OCI-LY7 (cell line): ENCODE data around the gene ALG8. TPM values are rescaled to one million over a fixed set of nuclear protein-coding genes. Genes with fewer than 3 reads are reported as not detected.
"Not testable (repeated sequence)": the region's sequence is repeated elsewhere in the genome, so short reads cannot be mapped to it uniquely, and the experiment has no call there.

ENCODE experiments used
- BruUV-seq: library from RNA; stranded (reverse); fragments of 400-500 nt; replicated peaks from 2 replicates; lab custom pipeline; 2021; lab: Mats Ljungman, UMichigan
- CTCF ChIA-PET: fragments of 300-600 bp; sonication (Branson Sonifier 250); formaldehyde crosslinking; loops from one replicate; lab custom pipeline; 2022; ENCODE audit warnings: antibody characterized with exemption; ENCODE audit not compliant: unreplicated experiment; lab: Charles Lee
- POLR2A ChIA-PET: fragments of 300-600 bp; sonication (Branson Sonifier 250); formaldehyde crosslinking; loops from one replicate; lab custom pipeline; 2022; ENCODE audit warnings: antibody characterized with exemption; lab: Charles Lee
- DNase-seq: peaks from one replicate; pipeline ENCODE4 v3.0.0-alpha.2; 2015; ENCODE audit warnings: low spot score
- H2AFZ ChIP-seq: fragments of 200-600 bp; sonication (generic), shearing (Covaris generic); 2 replicates; pipeline ENCODE4 v1.6.1; 2014; ENCODE audit warnings: mild to moderate bottlenecking, antibody characterized with exemption, low read length, moderate library complexity
- H3K27ac ChIP-seq: fragments of 200-600 bp; sonication (generic); 2 replicates; pipeline ENCODE4 v1.5.1; 2014; ENCODE audit warnings: mixed run types, low read depth, mild to moderate bottlenecking, moderate library complexity, low read length, inconsistent platforms; ENCODE audit not compliant: poor library complexity, severe bottlenecking
- H3K36me3 ChIP-seq: fragments of 200-600 bp; sonication (generic); 2 replicates; pipeline ENCODE4 v1.6.1; 2014; ENCODE audit warnings: mild to moderate bottlenecking, antibody characterized with exemption, low read length, moderate library complexity, mixed read lengths; ENCODE audit not compliant: insufficient read depth
- H3K4me1 ChIP-seq: fragments of 200-600 bp; sonication (generic); 2 replicates; pipeline ENCODE4 v1.5.1; 2014; ENCODE audit warnings: mild to moderate bottlenecking, low read length; ENCODE audit not compliant: insufficient read depth, poor library complexity, severe bottlenecking
- H3K4me2 ChIP-seq: fragments of 200-600 bp; sonication (generic); 2 replicates; pipeline ENCODE4 v1.6.1; 2014; ENCODE audit warnings: mild to moderate bottlenecking, low read length
- H3K4me3 ChIP-seq: fragments of 200-600 bp; sonication (generic); 2 replicates; pipeline ENCODE4 v1.5.1; 2014; ENCODE audit warnings: mild to moderate bottlenecking, low read depth, low read length; ENCODE audit not compliant: poor library complexity, severe bottlenecking
- H3K79me2 ChIP-seq: fragments of 200-600 bp; sonication (generic); 2 replicates; pipeline ENCODE4 v1.6.1; 2016; ENCODE audit warnings: low read depth, mild to moderate bottlenecking, low read length, moderate library complexity, mixed read lengths; ENCODE audit not compliant: insufficient read depth
- H3K9me2 ChIP-seq: fragments of 200-600 bp; sonication (generic); 2 replicates; pipeline ENCODE4 v1.6.1; 2016; ENCODE audit warnings: mild to moderate bottlenecking, low read length, mixed read lengths; ENCODE audit not compliant: insufficient read depth
- H3K9me3 ChIP-seq: fragments of 200-600 bp; sonication (generic); 2 replicates; pipeline ENCODE4 v1.6.1; 2014; ENCODE audit warnings: mild to moderate bottlenecking, mixed run types, low read length, mixed read lengths
- H4K20me1 ChIP-seq: fragments of 200-600 bp; sonication (generic); 2 replicates; pipeline ENCODE4 v1.6.1; 2014; ENCODE audit warnings: mild to moderate bottlenecking, antibody characterized with exemption, low read length, moderate library complexity, mixed read lengths; ENCODE audit not compliant: insufficient read depth
- CTCF ChIP-seq: fragments of 200-600 bp; sonication (generic); conservative IDR thresholded peaks from 2 replicates; pipeline ENCODE4 v1.5.1; 2014; ENCODE audit warnings: mild to moderate bottlenecking, antibody characterized with exemption, low read length, moderate library complexity, mixed read lengths
- EZH2phosphoT487 ChIP-seq: fragments of 200-600 bp; sonication (generic); IDR thresholded peaks from 2 replicates; pipeline ENCODE4 v1.6.1; 2018; ENCODE audit warnings: low read depth, borderline replicate concordance, mild to moderate bottlenecking, mixed run types, antibody characterized with exemption, low read length, moderate library complexity, mixed read lengths
- intact Hi-C: fragments of 100-400 bp; cut with micrococcal nuclease; formaldehyde crosslinking; loops from one replicate; pipeline ENCODE4 v1.10.0; 2022; ENCODE audit not compliant: unreplicated experiment
- total RNA-seq, 2 experiments: library from RNA; depleted of rRNA in 1 of 2; stranded (reverse); fragments of >200 nt in 1 of 2; shearing (Covaris generic) in 1 of 2; gene quantifications; 2 replicates each; pipeline ENCODE4 v1.2.3, GENCODE V29; 2014 to 2022

ALG8 gene
- total RNA-seq, 2 experiments from 2014 or later: 42.5 to 66.1 TPM

- CTCF ChIA-PET: no interaction called here
- intact Hi-C loops: no loop called here
- H4K20me1 ChIP-seq: no peaks in the 10 kb centered on the region
- BruUV-seq: no TSS peak
- H3K79me2 ChIP-seq: no peaks in the 10 kb centered on the region
- POLR2A ChIA-PET: no interaction called here
- H3K9me2 ChIP-seq: no peaks in the 10 kb centered on the region
- H2AFZ ChIP-seq: no peak overlapping the region
- H3K4me3 ChIP-seq: no peak overlapping the region
- no peak for TF ChIP-seq CTCF
- no peak for TF ChIP-seq EZH2phosphoT487
- no peaks in the 10 kb centered on the region for H3K9me3 ChIP-seq
- H3K27ac ChIP-seq: no peak overlapping the region
- H3K36me3 ChIP-seq: no peaks in the 10 kb centered on the region
- no peaks in the 10 kb centered on the region for H3K4me1 ChIP-seq
- no peak for DNase-seq
- no peak overlapping the region for H3K4me2 ChIP-seq
Measured at GRCh38 chr11:78179459-78180071, 40.1 kb upstream of the ALG8 start.

- Histone ChIP-seq H3K36me3 (no peaks in the 10 kb centered on the region), H2AFZ (no peak overlapping the region), H4K20me1 (no peaks in the 10 kb centered on the region), H3K4me3 (no peak overlapping the region), H3K79me2 (no peaks in the 10 kb centered on the region), H3K9me2 (no peaks in the 10 kb centered on the region), H3K9me3 (no peaks in the 10 kb centered on the region), H3K4me1 (no peaks in the 10 kb centered on the region), H3K27ac (no peak overlapping the region), H3K4me2 (no peak overlapping the region)
- BruUV-seq: no TSS peak
- TF ChIP-seq CTCF (no peak), EZH2phosphoT487 (no peak)
- CTCF ChIA-PET: no interaction called here
- POLR2A ChIA-PET: no interaction called here
- intact Hi-C loops: no loop called here
- no peak for DNase-seq
Measured at GRCh38 chr11:78177216-78177615, 37.8 kb upstream of the ALG8 start.

DNA sequence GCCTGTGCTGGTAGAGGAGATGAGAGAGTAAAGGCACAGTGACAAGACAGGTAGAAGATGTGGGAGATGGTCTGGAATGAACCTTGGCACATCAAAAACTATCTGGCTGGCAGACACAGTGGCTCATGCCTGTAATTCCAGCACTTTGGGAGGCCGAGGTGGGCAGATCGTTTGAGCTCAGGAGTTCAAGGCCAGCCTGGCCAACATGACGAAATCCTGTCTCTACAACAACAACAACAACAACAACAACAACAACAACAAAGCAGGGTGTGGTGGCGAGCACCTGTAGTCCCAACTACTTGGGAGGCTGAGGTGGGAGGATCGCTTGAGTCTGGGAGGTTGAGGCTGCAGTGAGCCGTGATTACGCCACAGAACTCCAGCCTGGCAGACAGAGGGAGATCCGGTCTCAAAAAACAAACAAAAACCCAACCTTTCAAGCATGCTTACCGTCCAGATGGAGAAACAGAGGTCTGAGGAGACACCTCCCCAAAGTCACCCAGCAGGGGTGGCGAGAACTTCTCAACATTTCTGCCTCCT, 37.2 kb upstream of the ALG8 start:
- Histone ChIP-seq H3K27ac (no peak overlapping the region), H3K79me2 (no peaks in the 10 kb centered on the region), H3K4me1 (no peaks in the 10 kb centered on the region), H3K9me3 (no peaks in the 10 kb centered on the region), H3K36me3 (no peaks in the 10 kb centered on the region), H3K4me3 (no peak overlapping the region), H2AFZ (no peak overlapping the region), H3K9me2 (no peaks in the 10 kb centered on the region), H3K4me2 (no peak overlapping the region), H4K20me1 (no peaks in the 10 kb centered on the region)
- intact Hi-C loops: no loop called here
- no peak for DNase-seq
- TF ChIP-seq EZH2phosphoT487: no peak
- TF ChIP-seq CTCF: no peak
- ChIA-PET POLR2A (no interaction called here), CTCF (no interaction called here)
- BruUV-seq: no TSS peak

- H3K4me3 ChIP-seq, H4K20me1 ChIP-seq, H3K9me3 ChIP-seq, POLR2A ChIA-PET, H3K9me2 ChIP-seq, H3K4me1 ChIP-seq, CTCF ChIA-PET, H3K4me2 ChIP-seq, intact Hi-C loops, H3K27ac ChIP-seq, H2AFZ ChIP-seq, BruUV-seq, DNase-seq, H3K79me2 ChIP-seq, H3K36me3 ChIP-seq: not testable (repeated sequence)
Measured at GRCh38 chr11:78175862-78176261, 36.4 kb upstream of the ALG8 start.
